Measurements from ENCODE around the gene FAM25G.
"Not testable (repeated sequence)": the region's sequence is repeated elsewhere in the genome, so short reads cannot be mapped to it uniquely, and the experiment has no call there.

FAM25G gene

DNA sequence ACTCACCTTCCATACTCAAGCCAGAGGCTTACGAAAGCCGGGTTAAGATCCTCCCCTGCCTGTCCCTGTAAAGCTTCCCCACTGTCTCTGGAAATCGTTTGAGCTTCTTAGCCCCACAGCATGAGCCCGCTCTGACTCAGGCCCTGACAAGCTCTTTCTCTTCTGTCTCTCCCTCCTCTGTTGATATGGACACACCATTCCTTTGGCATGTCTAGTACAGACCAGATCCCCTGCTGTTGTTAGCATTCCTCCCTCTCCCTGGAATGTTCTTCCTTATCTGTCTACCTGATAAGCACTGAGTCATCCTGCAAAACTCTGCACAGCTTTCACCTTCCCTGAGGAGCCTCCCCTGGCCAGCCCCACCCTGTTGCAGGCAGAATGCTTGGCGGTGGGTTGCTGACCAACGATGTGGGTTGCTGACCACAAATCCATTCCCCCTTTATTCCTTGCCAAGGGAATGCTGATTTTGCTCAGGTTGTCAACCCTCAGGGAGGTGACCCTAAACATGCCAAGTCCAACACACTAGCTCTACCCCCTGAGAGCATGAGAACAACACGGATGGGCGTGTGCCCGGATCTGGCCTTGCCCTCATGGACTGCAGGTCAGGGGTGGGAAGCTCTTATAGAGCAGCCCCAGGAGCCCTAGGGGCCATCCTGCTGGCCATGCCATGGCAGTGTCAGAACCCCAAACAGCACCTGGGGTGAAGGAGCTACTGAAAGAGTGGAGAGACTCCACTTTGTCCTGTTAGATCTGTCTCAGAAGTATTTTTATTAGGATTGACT, 28.7 kb downstream of the FAM25G start:
- not testable (repeated sequence) for DNase-seq

DNA sequence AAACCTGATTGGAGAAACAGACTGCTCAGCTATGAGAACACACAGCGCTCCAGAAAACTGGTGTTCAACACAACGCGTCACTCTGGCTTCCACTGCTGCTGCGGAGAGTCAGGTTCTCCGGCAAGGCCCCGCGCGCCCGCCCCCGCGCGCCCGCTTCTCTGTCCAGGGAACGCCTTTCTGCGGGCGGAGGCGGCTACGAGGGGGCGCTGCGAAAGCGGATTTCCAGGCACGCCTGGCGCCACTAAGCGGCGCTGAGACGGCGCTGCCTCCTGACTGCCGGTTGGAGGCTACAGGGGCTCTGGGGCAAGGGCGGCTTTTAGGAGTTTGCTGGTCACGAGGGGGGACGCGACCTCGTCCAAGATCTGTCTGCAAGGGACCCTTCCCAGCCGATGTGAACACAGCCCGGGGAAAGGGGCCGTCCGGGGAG, 30.2 kb downstream of the FAM25G start:
- DNase-seq: not testable (repeated sequence)

DNA sequence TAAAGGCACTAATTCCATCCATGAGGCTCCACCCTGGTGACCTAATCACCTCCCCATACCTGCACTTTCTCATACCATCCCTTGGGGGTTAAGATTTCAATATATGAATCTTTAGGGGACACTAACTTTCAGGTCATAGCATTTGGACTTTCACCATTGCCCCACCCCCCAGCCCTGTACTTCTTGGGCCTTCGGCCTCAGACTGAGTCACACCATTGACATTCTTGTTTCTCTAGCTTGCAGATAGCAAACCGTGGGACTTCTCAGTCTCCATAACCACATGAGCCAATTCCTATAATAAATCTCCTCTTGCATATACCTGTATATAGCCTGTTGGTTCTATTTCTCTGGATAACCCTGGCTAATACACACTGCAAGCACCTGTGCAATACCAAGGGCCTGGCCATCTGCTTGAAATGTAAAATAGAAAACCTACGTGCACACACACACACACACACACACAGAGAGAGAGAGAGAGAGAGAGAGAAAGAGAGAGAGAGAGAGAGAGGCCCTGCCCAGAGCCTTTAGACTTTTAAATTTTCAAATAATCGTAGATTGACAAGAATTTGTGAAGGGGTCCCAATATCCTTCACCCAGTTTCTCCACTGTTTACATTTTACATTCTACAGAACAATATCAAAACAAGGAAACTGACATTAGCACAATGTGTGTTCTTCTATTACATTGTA, 32.9 kb downstream of the FAM25G start:
- DNase-seq: no peak

DNA sequence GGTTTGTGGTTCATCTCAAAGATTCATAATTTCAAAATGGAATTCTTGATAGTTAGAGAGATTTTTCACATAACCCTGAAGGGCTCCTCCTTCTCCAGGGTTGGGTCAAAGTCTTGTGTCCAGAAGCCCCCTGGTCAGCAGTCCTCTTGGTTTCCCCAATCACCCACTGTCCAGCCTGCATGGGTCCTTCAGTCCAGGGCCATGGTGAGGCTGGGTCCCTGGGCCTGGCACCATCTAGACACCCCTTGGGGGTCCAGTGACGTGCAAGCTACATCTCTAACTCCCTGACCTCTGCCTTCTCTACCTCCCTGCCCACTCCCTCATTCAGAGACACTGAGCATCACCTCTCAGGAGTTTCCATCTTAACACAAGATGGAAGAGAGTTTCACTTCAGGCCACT, 33.7 kb downstream of the FAM25G start:
- DNase-seq: no peak

DNA sequence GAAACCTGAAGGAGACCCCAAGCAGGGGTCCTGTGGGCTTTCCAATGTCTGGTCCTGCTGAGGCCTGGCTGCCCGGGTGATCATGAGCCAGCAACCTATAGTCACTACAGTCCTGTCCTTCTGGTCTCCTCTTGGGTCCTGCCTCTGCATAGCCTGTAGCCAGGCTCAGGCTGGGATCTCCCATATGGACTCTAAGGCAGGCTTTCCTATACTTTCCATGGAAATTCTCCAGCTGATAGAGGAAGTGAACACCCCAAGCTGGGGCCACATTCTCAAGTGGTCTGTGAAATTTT, 34.0 kb downstream of the FAM25G start:
- no peak for DNase-seq

DNA sequence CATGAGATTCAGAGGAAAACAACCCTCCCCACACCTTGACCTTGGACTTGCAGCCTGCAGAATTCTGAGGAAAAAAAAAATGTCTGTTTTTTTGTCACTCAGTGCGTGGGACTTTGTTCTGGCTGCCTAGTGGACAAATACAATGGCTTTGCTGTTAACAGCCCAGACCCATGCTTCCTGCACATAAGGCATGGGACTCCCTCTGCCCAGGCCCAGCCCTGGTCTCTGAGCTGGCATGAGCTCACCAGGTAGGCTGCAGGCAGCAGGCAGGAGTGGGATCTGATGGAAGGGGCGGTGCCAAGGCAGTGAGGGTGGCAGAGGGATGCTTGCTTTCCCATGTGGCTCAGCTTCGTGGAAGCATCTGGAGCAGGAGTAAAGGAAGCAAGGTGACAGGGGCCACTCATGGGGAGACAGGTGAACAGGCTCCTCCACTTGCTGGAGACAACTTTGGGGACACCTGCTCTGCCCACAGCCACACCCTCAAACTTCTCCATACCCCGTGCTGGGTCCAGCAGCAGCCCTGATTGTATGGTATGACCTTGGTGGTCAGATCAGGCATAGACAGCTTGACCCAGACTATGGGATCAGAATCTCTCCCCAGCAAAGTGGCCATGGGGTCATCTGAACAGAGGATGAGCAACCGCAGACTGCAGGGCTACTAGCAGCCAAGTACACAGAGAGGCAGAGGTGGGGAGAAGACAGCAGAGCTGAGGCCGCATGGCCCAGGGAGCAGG, 34.5 kb downstream of the FAM25G start:
- no peak for DNase-seq

DNA sequence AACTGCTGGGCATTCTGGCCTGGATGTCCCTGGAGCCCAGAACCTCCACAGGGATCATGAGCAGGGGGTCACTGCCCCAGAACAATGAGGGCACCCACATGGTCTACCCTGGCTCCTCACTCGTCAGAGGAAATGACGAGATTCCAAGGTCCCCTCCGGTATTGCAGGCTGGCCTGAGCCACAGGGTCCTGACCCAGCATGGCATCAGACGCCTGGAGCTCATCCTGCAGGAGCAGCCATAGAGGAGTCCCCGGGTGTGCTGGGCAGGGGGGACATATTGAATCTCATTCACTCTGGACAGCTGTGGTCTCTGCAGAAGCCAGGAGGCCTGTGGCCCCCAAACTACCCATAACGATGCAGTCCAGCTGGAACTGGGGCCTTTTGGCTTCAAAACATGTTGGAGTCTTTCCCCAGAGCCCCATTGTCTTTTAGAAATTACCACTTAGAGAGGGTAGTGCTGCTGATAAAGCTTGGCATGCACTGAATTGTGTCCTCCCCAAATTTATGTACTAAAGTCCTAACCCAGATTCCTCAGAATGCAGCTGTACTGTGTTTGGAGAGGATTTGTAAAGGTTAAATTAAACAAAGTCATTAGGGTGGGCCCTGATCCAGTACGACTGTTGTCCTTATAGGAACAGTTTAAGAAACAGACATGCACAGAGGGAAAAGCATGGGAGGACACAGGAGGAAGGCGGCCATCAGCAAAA, 35.3 kb downstream of the FAM25G start:
- no peak for DNase-seq

DNA sequence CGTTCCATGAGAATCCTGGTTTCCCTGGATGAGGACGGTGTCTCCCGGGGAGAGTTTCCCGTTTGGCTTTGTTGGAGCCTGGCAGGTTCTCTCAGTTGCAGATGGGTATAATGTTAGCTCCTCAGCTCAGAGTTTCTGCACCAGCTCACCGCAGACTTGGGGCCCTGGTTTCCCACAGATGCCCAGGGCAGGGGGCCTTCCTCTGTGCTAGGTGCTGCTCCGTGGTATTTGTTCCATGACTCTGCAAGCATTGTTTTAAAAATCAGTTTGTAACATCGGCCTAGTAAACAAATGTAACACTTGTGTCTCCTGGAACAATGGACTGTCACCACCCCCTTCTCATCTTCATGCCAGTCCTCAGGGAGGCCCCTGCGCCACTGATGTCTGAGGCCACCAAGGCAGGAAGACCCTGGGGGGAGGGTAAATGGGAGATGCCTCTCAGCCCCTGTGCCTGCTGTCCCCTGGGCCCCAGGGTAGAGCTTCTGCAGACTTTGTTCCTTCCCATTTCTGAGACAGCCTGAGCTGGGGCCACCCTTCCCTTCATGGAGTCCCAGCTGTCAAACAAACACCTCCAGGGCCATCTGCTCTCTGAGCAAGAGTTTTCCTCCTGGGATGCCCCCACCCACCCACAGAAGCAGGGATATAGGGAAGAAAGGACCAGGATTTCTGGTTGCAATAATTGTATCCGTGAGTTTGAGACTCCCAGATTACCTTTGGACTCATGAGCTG, 36.0 kb downstream of the FAM25G start:
- DNase-seq: not testable (repeated sequence)

DNA sequence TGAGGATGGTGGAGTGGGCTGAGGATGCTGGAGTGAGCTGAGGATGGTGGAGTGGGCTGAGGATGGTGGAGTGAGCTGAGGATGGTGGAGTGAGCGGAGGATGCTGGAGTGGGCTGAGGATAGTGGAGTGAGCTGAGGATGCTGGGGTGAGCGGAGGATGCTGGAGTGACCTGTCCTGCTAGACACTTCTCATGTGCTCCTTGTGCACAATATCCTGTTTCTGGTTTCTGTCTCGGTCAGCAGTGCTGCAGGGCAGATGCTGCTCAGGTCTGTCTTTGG, 36.8 kb downstream of the FAM25G start:
- DNase-seq: no peak

DNA sequence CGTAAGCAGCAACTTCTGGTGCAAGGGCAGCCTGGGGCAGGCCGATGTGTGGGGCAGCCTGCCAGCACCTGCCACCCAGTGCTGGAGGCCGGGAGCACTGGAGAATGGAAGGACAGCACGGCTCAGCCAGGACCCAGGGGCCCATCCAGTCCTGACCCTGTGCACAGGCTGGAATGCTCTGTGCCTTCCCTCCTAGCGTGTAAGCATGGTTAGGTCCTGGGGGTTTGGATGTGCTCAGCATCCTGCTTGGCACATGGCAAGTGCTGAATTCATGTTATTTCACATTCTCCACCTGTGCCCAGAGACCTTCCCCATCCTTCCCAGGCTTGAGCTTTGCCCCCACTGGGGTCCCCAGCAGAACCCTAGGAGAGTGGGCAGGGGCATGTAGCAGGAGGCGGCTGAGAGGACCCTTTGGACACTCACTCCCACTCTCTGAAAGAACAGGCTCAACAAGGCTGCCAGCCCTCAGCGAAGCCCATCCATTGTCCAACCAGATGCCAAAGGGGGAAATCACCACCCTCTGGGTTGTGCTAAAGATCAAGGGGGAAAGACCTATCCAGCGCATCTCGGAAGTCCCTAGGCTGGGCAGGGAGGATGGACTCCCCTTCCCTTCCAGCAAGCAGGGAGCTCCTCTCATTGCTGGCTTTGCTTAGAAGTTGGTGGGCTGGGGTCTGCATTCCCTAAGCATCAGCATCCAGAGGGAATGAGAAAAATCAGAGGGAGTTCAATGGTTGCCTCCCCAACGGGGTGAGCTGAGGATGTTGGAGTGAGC, 37.3 kb downstream of the FAM25G start:
- no peak for DNase-seq

DNA sequence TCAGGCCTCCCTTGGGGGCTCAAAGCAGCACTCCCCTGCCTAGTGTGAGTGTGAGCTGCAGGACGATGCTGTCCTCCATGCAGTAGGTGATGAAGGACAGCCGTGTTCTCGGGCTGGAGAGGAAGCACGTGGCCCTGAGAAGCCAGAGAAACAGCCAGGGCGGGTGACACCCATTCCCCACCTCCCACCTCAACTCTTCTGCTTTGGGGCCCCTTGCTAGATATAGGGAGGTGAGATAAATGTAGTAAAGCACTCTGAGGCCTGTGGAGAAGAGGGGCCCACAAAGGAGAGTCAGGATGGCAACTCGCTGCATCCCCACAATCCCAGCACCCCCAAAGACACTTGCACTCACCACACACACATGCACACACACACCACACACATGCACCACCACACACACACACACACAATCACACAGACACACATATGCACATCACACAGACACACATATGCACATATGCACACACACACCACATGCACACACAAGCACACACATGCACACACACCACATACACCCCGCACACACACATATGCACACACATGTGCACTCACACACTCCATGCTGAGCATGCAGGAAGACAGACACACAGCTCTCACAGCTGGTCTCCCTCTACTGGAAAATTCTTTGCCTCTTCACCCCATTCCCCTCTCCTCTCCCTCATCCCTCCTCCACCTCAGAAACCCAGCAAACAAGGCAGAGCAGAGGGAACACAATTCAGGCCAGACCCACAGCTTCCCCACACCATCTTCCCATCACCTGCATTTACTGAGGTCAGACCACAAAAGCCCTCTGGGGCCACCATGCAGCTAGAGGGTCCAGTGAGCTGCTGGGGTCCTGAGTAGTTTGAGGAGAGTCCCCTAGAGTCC, 38.1 kb downstream of the FAM25G start:
- no peak for DNase-seq

DNA sequence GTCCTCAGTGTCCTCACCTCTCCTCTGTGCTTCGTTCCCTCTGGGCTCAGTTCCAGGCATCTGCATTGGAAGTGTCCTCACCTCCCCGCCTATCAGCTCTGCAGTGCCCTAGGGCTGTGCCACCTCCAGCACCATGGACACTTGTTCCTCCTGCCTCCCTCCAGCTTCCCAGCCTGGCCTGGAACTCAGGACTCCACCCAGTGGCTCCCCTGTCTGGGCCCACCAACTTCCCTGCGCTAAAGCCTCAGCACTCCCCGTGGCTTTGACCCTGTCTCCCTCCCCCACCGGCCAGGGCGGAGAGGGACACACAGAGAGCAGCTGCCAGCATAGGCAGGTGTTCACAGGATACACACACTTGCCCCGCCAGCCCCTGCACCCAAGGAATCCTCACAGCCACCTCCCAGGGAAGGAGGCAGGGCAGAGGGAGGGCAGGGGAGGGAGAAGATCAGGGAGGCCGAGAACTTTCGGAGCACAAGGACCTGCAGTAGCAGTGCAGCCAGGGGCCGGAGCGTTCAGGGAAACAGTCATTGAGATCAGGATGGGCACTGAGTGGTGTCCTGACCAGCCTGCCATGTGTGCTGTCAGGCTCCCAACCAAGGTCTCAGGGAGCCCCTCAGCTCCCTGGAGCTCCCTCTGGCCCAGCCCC, 38.9 kb downstream of the FAM25G start:
- DNase-seq: no peak

DNA sequence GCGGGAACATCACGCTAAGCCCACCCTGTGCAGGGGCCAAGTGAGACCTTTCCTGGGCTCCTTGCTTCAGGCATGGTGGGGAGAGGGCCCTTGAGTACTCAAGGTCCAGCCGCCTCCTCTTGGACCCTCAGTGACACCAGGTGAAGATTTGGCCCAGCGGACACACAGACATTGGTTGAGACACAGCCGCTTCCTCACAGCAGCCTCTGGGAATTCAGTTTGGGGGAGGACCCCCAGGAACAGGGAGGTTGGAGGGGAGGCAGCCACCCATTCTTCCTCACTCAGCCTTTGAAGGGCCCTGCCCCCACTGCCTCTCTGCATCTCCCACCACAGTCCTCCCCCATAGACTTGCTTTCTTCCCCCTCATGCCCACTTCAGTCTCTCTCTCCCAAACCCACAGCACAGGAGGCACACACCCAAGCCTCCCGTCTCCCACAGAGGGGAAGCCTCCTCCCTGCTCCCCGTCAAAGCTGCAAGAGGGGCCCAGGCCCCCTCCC, 39.5 kb downstream of the FAM25G start:
- no peak for DNase-seq

DNA sequence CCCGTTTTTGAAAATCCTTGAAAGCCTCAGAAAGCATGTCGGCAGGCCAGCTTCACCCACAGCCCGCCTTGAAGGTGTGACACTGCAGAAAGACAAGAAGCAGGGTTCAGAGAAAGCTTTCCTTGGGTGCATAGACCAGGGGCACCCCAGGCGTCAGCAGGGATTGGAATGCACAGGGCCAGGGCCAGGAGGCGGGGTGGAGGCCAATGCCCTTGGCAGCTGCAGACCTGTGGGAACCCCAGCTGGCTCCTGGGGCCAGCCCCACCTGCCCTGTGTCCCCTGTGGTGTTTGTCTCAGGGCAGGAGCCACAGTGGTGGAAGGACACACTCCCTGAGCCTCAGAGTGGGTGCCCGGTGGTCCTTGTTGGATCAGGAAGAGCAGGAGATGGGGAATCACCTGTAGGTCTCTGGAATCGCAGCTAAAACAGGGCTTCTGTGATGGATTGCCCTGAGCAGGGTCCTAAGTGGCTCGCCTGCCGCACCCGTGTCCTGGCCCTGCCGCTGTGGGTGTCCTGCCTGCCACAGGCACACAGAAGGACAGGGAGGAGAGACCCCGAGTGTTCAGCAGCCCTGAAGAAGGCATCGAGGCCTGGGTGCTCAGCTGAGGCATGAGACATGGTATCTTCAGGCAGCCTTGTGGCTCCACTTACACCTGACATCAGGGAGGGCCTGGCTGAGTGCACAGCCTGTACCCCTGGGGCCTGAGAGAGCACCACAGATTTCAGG, 40.1 kb downstream of the FAM25G start:
- no peak for DNase-seq

DNA sequence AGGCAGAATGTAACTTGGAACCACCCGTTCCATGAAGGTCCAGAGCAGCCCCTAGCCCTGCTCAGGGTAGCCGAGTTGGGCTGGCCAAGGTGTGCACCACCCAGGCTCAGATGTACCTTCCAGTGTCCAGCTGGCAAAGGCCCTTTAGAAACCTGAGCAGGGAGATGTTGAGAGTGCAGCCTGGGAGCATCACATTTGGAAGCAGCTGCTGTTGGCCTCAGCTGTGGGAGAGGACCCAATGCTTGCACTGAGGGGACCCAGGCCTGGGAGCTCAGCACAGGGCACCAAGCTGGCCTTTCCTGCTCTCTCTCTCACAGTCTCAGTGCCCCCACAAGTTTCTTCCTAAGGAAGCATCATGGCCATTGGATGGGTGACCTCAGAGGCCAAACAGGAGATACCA, 41.1 kb downstream of the FAM25G start:
- no peak for DNase-seq

DNA sequence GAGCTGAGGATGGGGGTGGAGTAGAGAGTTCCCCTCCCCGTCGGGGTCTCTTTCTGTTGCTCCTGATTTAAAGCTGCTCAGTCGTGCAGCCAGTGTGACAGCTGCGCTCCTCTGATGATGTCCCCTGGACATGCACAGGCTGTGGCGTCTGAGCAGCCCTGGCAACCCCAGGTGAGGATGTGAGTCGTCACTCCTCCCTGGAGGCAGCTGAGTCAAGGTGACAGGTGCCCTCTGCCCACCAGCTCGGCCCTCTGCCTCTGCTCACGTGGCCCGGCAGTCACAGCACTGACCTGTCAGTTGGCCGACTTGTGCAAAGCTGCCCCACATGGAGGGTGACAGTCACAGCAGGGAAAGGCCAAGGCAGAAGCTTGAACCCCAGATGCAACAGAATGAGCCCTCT, 41.5 kb downstream of the FAM25G start:
- DNase-seq: no peak

DNA sequence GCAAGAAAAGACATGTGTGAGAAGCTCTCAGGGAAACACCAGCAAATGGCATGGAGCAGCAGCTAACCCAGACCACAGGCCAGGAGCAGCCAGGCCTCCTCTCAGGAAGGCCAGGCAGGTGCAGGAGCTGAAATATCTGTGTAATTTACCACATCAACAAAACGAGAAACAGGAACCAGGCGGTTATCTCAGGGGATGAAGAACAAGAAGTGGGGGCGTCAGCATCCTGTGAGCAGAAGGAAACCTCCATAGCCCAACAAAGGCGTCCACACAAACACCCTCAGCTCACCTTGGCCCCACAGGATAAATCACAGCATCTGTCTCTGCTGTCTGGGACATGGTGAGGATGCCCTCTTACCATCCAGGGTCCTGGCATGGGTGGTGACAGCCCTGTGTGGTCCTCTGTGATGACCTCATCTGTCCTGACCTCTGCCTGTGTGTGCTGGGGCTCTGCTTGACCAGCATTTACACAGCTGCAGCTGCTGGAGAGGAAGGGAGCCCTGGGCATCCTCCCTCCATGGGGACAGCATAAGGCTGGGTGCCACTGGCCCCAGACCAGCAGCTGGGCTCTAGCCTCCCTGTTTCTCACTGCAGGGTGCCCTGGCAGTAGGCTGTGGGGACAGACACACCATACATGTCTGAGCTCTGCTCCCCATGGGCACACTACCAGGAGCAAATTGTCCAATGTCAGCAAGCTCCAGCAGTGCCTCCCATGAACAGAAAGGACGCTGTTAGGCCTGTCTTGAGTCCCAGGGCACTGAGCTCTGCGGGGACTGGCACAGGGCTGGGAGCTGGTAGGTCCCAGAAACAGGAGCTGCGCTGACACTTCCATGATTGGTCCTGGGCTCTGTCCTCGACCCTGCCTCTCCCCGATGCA, 42.2 kb downstream of the FAM25G start:
- DNase-seq: no peak

DNA sequence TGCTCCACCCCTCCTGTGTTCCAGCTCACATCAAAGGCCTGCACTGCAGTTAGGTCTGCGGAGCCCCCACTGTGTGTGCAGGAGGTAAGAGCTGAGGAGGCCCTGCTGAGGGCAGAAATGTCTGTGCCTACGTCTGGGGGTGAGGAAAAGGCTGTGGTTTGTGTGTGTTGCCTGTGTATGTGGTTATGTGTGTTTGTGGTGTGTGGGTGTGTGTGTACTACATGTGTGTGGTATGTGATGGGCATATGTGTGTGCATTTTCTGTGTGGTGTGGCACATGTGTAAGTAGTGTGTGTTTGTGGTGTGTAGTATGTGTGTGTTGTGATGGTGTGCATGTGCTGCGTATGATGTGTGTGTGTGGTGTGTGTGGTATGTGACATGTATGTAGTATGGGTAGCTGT, 43.8 kb downstream of the FAM25G start:
- DNase-seq: no peak

DNA sequence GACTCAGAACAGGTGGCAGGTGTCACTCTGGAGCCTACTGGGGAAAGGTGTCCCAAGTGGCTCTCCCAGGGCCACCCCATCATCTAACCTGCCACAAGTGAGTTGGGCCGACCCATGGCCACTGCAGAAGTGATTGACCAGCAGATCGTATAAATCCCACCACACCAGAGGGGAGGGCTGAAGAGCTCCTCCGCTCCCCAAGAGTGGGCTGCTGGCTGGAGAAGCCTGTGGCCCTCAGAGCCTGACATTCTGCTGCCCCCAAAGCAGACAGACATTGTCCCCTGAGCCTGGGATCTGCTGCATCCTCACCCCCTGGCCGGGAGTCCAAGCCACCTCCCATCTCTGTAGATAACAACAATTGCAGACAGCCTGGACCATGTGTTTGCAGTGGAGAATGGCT, 44.3 kb downstream of the FAM25G start:
- no peak for DNase-seq
